GM21528 (cell line): ENCODE results near the gene FOXP1.

Experiments
- ATAC-seq: cut with Tn5 transposase; IDR thresholded peaks from one replicate; pipeline ENCODE4 v1.9.1; 2021; ENCODE audit warnings: mild to moderate bottlenecking, moderate library complexity; ENCODE audit not compliant: unreplicated experiment, low FRiP score

The FOXP1 gene

GRCh38 chr3:71232175-71232679 is 351.3 kb downstream of the FOXP1 start:
- no peak for ATAC-seq

DNA sequence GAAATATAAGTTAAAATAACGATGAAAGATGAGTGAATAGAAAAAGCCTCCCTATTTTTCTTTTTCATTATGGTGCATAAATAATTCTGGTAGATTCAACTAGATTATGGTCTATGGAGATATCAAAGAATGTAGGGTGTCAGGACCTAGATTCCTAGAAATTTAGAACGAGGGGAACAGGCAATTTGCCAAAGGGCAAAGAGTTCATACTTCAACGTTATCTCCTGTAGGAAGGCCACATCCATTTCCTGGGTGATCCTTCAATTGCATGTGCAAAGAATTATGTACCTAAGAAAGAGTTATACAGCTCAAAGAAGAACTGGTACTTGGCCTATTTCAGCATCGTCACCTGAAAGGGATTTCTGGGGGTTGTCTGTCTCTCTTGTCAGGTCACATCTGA is 351.8 kb downstream of the FOXP1 start:
- no peak for ATAC-seq

DNA sequence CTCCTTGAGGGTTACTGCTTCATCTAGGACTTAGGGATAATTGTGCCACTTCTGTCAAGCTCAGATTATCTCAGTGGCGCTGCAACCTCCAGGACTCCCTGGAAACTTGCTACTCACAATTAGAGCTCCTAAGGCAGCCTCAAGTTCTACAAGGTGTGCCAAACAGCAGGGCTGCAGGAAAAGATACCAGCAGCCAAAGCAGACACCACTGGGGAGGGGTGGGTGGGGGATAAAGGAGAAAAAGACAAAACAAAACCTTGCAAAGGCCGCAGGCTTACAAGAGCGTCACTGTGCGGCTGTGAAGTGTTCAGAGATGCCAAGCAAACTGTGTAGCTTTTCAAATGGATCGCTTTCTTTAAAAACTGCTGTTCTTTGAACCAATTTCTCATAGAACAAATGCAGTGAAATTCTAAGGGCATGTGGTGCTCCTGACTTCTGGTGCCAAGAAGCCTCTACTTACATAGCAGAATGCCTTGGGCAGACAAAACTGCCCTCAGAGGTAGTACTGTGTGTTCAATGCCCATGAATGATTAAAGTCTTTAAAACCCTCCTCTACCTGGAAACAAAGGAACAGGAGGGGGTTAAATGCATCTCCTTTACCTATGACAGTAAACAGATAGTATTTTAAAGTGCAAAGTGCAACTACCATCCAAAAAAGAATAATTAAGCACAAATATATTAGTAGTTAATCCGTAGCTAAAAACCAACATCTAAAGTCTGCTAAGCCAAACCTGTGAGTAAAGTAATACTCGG is 353.4 kb downstream of the FOXP1 start:
- ATAC-seq: no peak

DNA sequence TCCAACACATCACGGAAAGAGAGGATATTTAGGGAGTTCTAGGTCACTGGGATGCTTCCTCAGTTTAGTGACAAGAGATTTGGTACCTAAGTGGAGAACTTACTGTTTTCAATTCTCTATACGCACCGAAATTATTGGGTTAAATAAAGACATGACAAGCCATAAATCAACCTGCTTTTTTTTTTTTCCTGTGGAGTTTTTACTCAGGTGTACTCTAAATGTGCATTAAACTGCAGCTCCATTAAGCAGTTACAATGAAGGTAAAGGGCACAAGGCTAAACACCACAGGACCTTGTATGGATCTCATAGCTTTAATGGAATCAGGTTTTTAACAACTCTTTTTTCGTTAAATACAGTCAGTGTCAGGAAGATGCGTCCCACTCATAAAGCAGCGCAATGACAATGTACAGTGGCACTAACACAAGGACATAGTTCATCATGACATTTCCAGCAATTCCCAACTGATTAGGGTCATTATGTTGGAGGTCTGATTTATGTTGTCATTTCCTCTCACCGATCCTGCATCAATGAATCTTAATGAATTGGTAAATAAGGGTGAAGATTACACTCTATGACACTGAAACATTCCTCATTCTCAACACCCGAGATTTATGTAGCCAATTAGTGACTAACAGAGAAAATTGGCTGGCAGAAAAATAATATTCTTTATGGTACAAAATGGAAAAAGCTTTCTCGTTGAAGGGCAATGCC is 355.2 kb downstream of the FOXP1 start:
- ATAC-seq: no peak

- no peak for ATAC-seq
These were observed 356.3 kb downstream of the FOXP1 start for GRCh38 chr3:71227270-71227661.

- peak; percentile 84 for ATAC-seq
These were observed 356.8 kb downstream of the FOXP1 start for GRCh38 chr3:71226565-71227269.

- peak; percentile 9 for ATAC-seq
These were observed 357.5 kb downstream of the FOXP1 start for GRCh38 chr3:71225951-71226564.

GRCh38 chr3:71225002-71225684 is 358.4 kb downstream of the FOXP1 start:
- ATAC-seq: no peak

DNA sequence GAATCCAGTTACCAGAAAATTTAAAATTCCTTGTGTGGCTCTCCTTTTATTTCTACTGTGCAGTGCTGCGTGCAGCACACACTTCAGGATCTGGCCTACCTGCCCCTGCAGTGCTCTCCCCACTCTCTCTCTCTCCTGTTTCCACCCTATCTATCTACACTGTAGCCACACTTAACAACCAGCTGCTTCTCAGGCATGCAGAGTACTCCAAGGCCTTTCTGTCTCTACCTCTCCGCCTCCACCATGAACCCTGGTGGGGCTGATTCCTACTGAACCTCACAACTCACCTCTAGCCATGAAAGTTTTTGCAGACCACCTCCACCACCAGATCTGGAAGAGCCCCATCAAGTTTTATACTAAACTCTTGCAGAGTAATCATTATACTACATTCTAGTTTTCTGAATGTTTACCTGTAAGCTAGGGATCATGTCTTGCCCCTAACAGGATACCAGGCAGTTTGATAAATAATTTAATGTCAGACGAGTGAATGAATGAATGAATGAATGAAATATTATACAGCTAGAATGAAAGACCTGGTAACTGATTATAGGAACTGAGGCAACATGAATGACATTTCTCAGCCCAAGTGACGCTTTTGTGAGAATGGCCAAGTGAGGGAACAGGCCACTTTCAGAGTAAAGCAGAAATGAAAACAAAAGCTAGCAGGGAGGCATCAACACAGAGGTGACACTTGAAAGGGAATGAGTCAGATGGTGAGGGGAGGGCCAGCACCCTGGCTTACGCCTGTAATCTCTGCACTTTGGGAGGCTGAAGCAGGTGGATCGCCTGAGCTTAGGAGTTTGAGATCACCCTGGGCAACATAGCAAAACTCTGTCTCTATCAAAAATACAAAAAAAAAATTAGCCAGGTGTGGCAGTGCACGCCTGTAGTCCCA is 363.5 kb downstream of the FOXP1 start:
- ATAC-seq: peak; percentile 84

DNA sequence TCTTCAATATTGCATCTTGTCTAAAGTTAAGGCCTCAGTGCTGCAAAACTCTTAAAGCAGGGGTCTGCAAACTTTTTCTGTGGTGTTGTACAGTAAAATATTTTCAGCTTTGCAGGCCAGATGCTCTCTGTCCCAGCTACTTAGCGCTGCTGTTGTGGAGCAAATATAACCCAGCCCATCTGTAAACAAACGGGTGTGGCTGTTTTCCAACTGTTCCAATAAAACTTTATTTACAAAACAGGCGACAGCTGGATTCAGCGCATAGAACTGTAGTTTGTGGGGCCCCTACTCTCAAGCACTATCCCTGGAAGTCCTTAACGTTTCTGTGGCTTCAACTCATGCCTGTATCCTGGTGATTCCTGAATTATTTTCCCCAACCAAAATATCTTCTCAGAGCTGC is 365.0 kb downstream of the FOXP1 start:
- ATAC-seq: no peak

DNA sequence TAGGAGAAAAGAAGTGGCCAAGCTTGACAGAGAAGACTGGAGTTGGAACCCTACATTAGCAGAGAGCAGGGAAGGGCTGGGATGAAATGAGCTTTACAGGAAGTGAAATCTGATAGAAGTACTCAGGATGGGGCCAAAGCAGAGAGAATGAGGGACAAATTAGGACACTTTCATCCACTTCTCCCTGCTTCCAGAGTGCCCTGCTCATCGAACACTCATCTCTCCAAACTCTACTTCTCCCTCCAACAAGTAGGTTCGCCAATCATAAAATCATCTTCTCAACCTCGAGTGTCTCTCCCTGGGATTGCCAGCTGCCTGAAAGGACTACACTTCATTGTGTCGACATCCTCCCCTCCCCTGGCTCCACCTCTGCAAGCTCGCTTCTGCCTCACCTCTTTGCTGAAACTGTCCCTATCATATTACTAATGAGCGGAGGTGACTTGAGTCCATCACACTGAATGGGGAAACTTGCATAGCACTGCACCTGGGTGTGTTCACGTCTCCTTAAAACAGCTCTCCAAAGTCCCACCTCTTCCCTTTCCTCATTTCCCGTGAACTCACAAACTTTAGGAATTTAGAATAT is 365.8 kb downstream of the FOXP1 start:
- no peak for ATAC-seq

- ATAC-seq: no peak
These were observed 368.2 kb downstream of the FOXP1 start for GRCh38 chr3:71215351-71215750.

DNA sequence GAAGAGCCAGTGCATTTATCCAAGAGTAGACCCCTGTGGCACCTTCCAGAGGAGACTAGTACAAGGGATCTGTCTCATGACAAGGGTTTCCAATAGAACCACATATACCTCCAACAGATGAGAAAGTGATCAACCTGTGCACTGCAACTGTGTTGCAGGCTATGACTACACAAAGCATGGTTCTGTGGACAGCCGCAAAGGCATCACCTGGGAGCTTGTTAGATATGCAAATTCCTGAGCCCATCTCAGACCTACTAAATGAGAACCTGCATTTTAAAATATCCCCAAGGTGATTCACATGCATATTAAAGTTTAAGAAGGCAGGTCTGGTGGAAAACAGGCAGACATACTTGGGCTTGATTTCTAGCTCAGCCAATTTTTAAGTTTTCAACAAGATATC is 368.7 kb downstream of the FOXP1 start:
- no peak for ATAC-seq

DNA sequence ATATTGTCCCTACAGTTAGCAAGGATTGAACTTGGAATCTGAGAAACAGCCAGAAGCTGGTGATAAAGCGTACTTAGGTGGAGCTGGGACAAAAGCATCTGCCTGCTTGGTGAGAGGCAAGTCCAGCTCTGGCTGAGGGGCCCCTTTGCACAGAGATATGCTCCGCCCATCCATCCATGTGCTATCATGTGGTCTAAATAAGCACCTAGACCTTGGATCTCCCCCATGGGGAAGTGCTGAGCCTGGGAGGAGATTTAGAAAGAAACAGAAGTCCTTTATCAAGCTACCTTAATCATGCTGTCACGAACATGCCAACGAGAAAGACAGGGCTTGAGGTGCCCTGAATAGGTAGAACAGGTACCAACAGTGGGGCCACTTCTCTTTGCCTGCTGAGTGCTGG is 369.5 kb downstream of the FOXP1 start:
- ATAC-seq: no peak

GRCh38 chr3:71211083-71211482 is 372.4 kb downstream of the FOXP1 start:
- ATAC-seq: no peak

DNA sequence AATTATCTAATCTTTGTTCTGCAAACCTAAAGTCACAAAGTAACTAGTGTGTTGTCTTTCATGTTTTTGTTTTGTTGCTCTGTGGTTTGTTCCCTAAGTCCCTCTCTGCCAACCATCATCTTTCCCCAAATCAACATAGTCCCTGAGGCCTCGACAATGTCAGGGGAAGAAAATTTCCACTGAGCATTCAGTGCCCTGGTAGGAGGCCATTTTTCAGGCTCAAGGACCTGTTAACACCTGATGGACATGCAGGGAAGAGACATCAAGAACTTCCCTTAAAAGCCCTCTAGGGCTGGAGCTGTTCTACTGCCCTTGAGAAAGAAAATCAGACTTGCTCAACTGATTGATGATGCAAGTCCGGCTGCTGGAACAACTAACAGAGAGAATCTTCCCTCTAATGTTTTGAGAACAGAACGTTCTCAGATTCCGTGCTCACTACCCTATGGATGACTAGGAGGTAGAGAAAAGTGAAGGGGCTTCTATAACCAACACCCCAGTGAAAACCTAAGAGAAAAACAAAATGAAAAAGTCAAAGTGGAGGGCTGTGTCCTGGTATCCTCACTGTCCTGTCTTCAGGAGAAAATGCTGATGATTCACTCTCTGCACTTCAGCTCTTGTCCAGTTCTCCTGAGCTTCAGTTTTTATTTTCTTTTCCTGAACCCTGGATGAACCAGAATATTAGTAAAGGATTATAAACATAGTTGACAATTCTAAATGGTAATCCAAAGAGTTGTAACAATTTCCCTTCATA is 373.1 kb downstream of the FOXP1 start:
- no peak for ATAC-seq

DNA sequence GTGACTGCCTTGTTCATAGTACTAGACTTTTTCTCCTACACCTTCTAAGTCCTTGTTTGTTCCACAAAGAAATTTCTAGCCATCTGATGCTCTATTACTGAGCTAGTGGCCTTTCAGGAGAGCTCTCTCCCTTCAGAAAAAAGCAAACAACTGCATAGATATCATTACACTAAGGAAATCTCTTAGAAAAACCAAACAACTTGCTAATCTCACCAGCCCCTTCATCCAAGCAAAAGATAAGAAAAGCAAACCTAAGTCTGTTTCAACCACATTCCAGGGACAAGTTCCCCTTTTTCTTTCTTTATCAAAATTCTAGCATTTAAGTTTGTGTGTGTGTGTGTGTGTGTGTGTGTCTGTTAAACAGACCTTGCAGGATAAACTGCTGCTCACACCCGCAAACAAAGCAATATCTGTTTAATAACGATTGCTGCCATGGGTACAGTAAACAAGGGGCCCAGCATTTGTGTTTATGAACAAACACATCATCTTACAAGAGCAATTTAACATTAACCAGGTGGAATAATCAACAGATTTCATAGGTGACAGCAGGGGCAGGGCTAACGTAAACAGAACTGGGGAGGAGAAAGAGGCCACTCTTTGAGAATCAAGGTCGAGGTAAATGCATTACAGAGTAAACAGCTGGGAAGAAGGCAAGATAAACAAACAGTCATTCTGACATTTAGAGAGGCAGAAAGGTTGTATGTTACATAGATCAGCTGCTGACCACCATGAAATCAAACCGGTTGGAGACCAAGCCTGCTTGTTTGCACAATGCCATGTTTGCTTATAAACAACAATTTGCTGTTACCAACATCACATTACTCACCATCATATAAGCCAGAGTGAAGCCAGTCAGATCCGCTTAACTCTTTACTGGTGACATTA is 375.1 kb downstream of the FOXP1 start:
- ATAC-seq: no peak
